GM19328 (cell line): Measurements from ENCODE around the gene AQP5.

Source experiments
- ATAC-seq: cut with Tn5 transposase; IDR thresholded peaks from one replicate; pipeline ENCODE4 v1.9.1; 2021; ENCODE audit warnings: mild to moderate bottlenecking, moderate library complexity; ENCODE audit not compliant: unreplicated experiment

The AQP5 gene

GRCh38 chr12:49949866-49950265 lies 11.8 kb upstream of the AQP5 start:
- no peak for ATAC-seq

- no peak for ATAC-seq
Measured at GRCh38 chr12:49950273-49951251, 11.1 kb upstream of the AQP5 start, which contains the start of gene AQP2. Gene AQP2, plus strand, starts transcription at chr12:49950737. Its CDS starts 94 bp downstream, at chr12:49950831.

GRCh38 chr12:49951411-49952240 lies 10.0 kb upstream of the AQP5 start:
- no peak for ATAC-seq

- ATAC-seq = no peak
Measured at GRCh38 chr12:49952391-49953055, 9.1 kb upstream of the AQP5 start.

GRCh38 chr12:49953151-49953550 lies 8.5 kb upstream of the AQP5 start:
- ATAC-seq = no peak

- no peak for ATAC-seq
Measured at GRCh38 chr12:49953961-49954846, 7.5 kb upstream of the AQP5 start.

GRCh38 chr12:49954863-49955830 lies 6.5 kb upstream of the AQP5 start:
- ATAC-seq = no peak

GRCh38 chr12:49955899-49956662 lies 5.6 kb upstream of the AQP5 start:
- ATAC-seq = no peak

GRCh38 chr12:49956663-49957569 lies 4.8 kb upstream of the AQP5 start:
- ATAC-seq = no peak

GRCh38 chr12:49957570-49957967 lies 4.1 kb upstream of the AQP5 start:
- ATAC-seq = no peak

GRCh38 chr12:49959685-49960473 lies 1.8 kb upstream of the AQP5 start:
- ATAC-seq = no peak

- no peak for ATAC-seq
Measured at GRCh38 chr12:49960474-49961110, 1.1 kb upstream of the AQP5 start.

- ATAC-seq = no peak
Measured at GRCh38 chr12:49961993-49962764, 507 bp downstream of the AQP5 start.

- no peak for ATAC-seq
Measured at GRCh38 chr12:49962861-49963765, 1.4 kb downstream of the AQP5 start.
